Mesenchymal stem cell (in vitro differentiated cells and primary cell): ENCODE results near the gene EMC8.
A peak's percentile ranks its signal among the peaks of the same experiment; 100 is the strongest.

Experiments
- DNase-seq: peaks from one replicate; pipeline ENCODE4 v3.0.0-alpha.2; 2013
- H2AFZ ChIP-seq: one replicate; pipeline ENCODE4 v1.6.1; 2013; ENCODE audit warnings: low read depth, mild to moderate bottlenecking, control low read depth, inconsistent platforms, low read length, moderate library complexity
- H2AK5ac ChIP-seq: 2 replicates; pipeline ENCODE4 v1.6.1; 2013; ENCODE audit warnings: low read length, moderate library complexity, mild to moderate bottlenecking, inconsistent platforms; ENCODE audit not compliant: severe bottlenecking
- H2BK120ac ChIP-seq: one replicate; pipeline ENCODE4 v1.6.1; 2013; ENCODE audit warnings: low read depth, mild to moderate bottlenecking, inconsistent platforms, low read length, moderate library complexity
- H2BK12ac ChIP-seq, 2 experiments: one replicate each; pipeline ENCODE4 v1.6.1; 2013; ENCODE audit warnings: inconsistent platforms in 2 of 2, low read length in 2 of 2, mild to moderate bottlenecking in 2 of 2, moderate library complexity in 2 of 2, control low read depth in 1 of 2
- H2BK15ac ChIP-seq: one replicate; pipeline ENCODE4 v1.6.1; 2013; ENCODE audit warnings: mild to moderate bottlenecking, low read depth, inconsistent platforms; ENCODE audit not compliant: poor library complexity, severe bottlenecking
- H2BK5ac ChIP-seq: 2 replicates; pipeline ENCODE4 v1.6.1; 2013; ENCODE audit warnings: low read depth, mild to moderate bottlenecking, low read length, control low read depth, inconsistent platforms; ENCODE audit not compliant: poor library complexity, severe bottlenecking
- H3K14ac ChIP-seq, 2 experiments: one replicate each; pipeline ENCODE4 v1.6.1; 2013; ENCODE audit warnings: inconsistent platforms in 2 of 2, low read length in 2 of 2, control low read depth in 1 of 2, mild to moderate bottlenecking in 1 of 2, moderate library complexity in 1 of 2
- H3K18ac ChIP-seq, 2 experiments: one replicate each; pipeline ENCODE4 v1.6.1; 2013; ENCODE audit warnings: inconsistent platforms in 2 of 2, low read length in 2 of 2, control low read depth in 1 of 2, low read depth in 1 of 2, mild to moderate bottlenecking in 1 of 2
- H3K23ac ChIP-seq, 2 experiments: one replicate each; pipeline ENCODE4 v1.6.1; 2013; ENCODE audit warnings: inconsistent platforms in 2 of 2, low read length in 2 of 2, mild to moderate bottlenecking in 2 of 2, moderate library complexity in 2 of 2, control low read depth in 1 of 2
- H3K27ac ChIP-seq: 2 replicates; pipeline ENCODE4 v1.5.1; 2013; ENCODE audit warnings: mild to moderate bottlenecking, moderate library complexity, low read length, control low read depth, inconsistent platforms; ENCODE audit not compliant: poor library complexity, severe bottlenecking
- H3K27me3 ChIP-seq, 2 experiments: 2 replicates each; pipeline versions ENCODE4 v1.6.1 to v1.7.0; 2013; ENCODE audit warnings: low read length in 2 of 2, mild to moderate bottlenecking in 2 of 2, moderate library complexity in 2 of 2, control low read depth in 1 of 2, inconsistent platforms in 1 of 2; ENCODE audit not compliant: control insufficient read depth in 1 of 2, insufficient read depth in 1 of 2
- H3K36me3 ChIP-seq, 2 experiments: 2 replicates each; pipeline versions ENCODE4 v1.6.1 to v1.7.0; 2013; ENCODE audit warnings: low read length in 2 of 2, control low read depth in 1 of 2, inconsistent platforms in 1 of 2, low read depth in 1 of 2, mild to moderate bottlenecking in 1 of 2; ENCODE audit not compliant: insufficient read depth in 2 of 2, control insufficient read depth in 1 of 2
- H3K4ac ChIP-seq, 2 experiments: one replicate each; pipeline ENCODE4 v1.6.1; 2013; ENCODE audit warnings: inconsistent platforms in 2 of 2, low read length in 2 of 2, mild to moderate bottlenecking in 2 of 2, moderate library complexity in 2 of 2, control low read depth in 1 of 2, low read depth in 1 of 2
- H3K4me1 ChIP-seq: 2 replicates; pipeline ENCODE4 v1.6.1; 2013; ENCODE audit warnings: low read depth, low read length, control low read depth; ENCODE audit not compliant: control insufficient read depth, insufficient read depth
- H3K4me2 ChIP-seq: 2 replicates; pipeline ENCODE4 v1.6.1; 2013; ENCODE audit warnings: low read length, mild to moderate bottlenecking, inconsistent platforms; ENCODE audit not compliant: poor library complexity, severe bottlenecking
- H3K4me3 ChIP-seq, 2 experiments: 2 replicates each; pipeline versions ENCODE4 v1.5.1 to v1.7.0; 2013; ENCODE audit warnings: low read length in 2 of 2, mild to moderate bottlenecking in 2 of 2, control low read depth in 1 of 2, low read depth in 1 of 2; ENCODE audit not compliant: insufficient read depth in 1 of 2
- H3K79me1 ChIP-seq: replicated peaks from 2 replicates; pipeline ENCODE4 v1.6.1; 2013; ENCODE audit warnings: mild to moderate bottlenecking, control low read depth, low read length, inconsistent platforms; ENCODE audit not compliant: poor library complexity, severe bottlenecking
- H3K9ac ChIP-seq: 2 replicates; pipeline ENCODE4 v1.7.0; 2013; ENCODE audit warnings: mild to moderate bottlenecking, low read length, moderate library complexity
- H3K9me3 ChIP-seq: 2 replicates; pipeline ENCODE4 v1.7.0; 2013; ENCODE audit warnings: mild to moderate bottlenecking, low read length; ENCODE audit not compliant: control insufficient read depth
- H4K8ac ChIP-seq: one replicate; pipeline ENCODE4 v1.6.1; 2013; ENCODE audit warnings: inconsistent platforms, mild to moderate bottlenecking, low read length, moderate library complexity
- H4K91ac ChIP-seq: one replicate; pipeline ENCODE4 v1.6.1; 2013; ENCODE audit warnings: mild to moderate bottlenecking, low read length, inconsistent platforms
- WGBS: methylation state at CpG from one replicate; pipeline ENCODE4 v1.1.7; 2013; ENCODE audit warnings: mixed read lengths; 5-methylcytosine and 5-hydroxymethylcytosine counted together

Gene EMC8

DNA sequence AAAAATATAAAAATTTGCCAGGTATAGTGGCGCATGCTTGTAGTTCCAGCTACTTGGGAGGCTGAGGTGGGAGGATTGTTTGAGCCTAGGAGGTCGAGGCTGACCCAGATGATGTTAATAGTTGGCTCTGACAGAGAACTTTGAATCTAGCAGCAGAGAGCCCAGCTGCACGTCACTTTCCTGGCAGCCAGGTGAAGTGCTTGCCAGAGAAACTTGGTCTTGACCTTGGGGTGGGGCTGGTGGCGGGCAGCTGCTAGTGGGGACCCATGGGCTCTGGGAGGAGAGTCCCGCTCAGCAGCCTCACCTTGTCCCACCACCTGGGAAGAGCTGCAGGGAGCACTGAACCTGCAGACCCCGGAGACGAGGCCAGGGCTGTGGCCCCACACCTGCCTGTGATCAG is 45.4 kb downstream of the EMC8 start:
- H3K23ac ChIP-seq = no peak overlapping the region
- H2BK5ac ChIP-seq = no peak overlapping the region
- no peaks in the 10 kb centered on the region for H3K36me3 ChIP-seq
- no peak overlapping the region for H3K18ac ChIP-seq
- no peak overlapping the region for H3K4me3 ChIP-seq
- no peaks in the 10 kb centered on the region for H3K9me3 ChIP-seq
- H3K79me1 ChIP-seq = no peaks in the 10 kb centered on the region
- WGBS = 96% methylated on average over 7 of the region's 7 CpGs
- H4K91ac ChIP-seq = peak overlapping the region; percentile 78
- no peak overlapping the region for H2AFZ ChIP-seq
- no peak overlapping the region for H4K8ac ChIP-seq
- no peak for DNase-seq
- H3K4ac ChIP-seq = no peak overlapping the region
- H3K9ac ChIP-seq = no peak overlapping the region
- H2AK5ac ChIP-seq = no peak overlapping the region
- peak overlapping the region; percentile 36 for H2BK15ac ChIP-seq
- H3K4me2 ChIP-seq = no peak overlapping the region
- H3K27ac ChIP-seq = no peak overlapping the region
- peaks cover 21% of the 10 kb centered on the region for H3K4me1 ChIP-seq
- H2BK120ac ChIP-seq = no peak overlapping the region
- H2BK12ac ChIP-seq = no peak overlapping the region
- H3K14ac ChIP-seq = no peak overlapping the region
- peaks cover 37 to 42% of the 10 kb centered on the region in 2 experiments for H3K27me3 ChIP-seq

DNA sequence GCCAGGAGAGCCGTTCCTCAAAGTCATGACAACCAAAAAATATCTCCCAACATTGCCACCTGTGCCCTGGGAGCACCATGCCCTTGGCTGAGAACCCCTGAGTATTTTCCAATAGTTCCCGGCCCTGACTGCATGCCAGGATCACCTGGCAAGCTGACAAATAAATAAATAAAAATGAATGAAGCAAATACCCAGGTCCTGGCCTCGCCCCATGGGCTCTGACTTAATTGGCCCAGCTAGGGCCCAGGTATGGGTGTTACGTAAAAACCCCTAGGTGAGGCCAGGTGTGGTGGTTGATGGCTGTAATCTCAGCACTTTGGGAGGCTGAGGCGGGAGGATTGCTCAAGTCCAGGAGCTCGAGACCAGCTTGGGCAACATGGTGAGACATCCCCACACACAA is 45.8 kb downstream of the EMC8 start:
- no peaks in the 10 kb centered on the region for H3K9me3 ChIP-seq
- H2BK15ac ChIP-seq = no peak overlapping the region
- H4K8ac ChIP-seq = no peak overlapping the region
- H3K36me3 ChIP-seq = no peaks in the 10 kb centered on the region
- H2BK120ac ChIP-seq = no peak overlapping the region
- H3K14ac ChIP-seq = no peak overlapping the region
- H3K27ac ChIP-seq = no peak overlapping the region
- no peaks in the 10 kb centered on the region for H3K79me1 ChIP-seq
- no peak for DNase-seq
- WGBS = 92% methylated on average over 4 of the region's 6 CpGs
- no peak overlapping the region for H3K23ac ChIP-seq
- H3K27me3 ChIP-seq = peaks cover 36 to 42% of the 10 kb centered on the region in 2 experiments
- H4K91ac ChIP-seq = no peak overlapping the region
- H2BK12ac ChIP-seq = no peak overlapping the region
- peaks cover 21% of the 10 kb centered on the region for H3K4me1 ChIP-seq
- H2AK5ac ChIP-seq = no peak overlapping the region
- H2AFZ ChIP-seq = no peak overlapping the region
- H3K9ac ChIP-seq = no peak overlapping the region
- no peak overlapping the region for H3K18ac ChIP-seq
- no peak overlapping the region for H2BK5ac ChIP-seq
- no peak overlapping the region for H3K4ac ChIP-seq
- H3K4me2 ChIP-seq = no peak overlapping the region
- H3K4me3 ChIP-seq = no peak overlapping the region

- Histone ChIP-seq H2AFZ (no peak overlapping the region), H3K27ac (no peak overlapping the region), H2BK5ac (no peak overlapping the region), H3K4me1 (peaks cover 21% of the 10 kb centered on the region), H3K79me1 (no peaks in the 10 kb centered on the region), H3K4me2 (no peak overlapping the region), H3K36me3 (no peaks in the 10 kb centered on the region), H2BK15ac (peak overlapping the region; percentile 84), H3K9me3 (no peaks in the 10 kb centered on the region), H4K91ac (no peak overlapping the region), H2AK5ac (no peak overlapping the region), H3K23ac (no peak overlapping the region), H4K8ac (peak overlapping the region; percentile 19), H3K4ac (peak overlapping the region in 1 of 2 experiments; percentile 52), H3K4me3 (no peak overlapping the region), H3K18ac (peak overlapping the region in 1 of 2 experiments; percentile 35), H3K9ac (no peak overlapping the region), H3K27me3 (peaks cover 36 to 42% of the 10 kb centered on the region in 2 experiments), H3K14ac (no peak overlapping the region), H2BK12ac (peak overlapping the region in 1 of 2 experiments; percentile 76), H2BK120ac (no peak overlapping the region)
- DNase-seq = peak; percentile 78
- WGBS = 36% methylated on average over 21 of the region's 21 CpGs
These were observed 46.6 kb downstream of the EMC8 start for GRCh38 chr16:85752511-85753420.

DNA sequence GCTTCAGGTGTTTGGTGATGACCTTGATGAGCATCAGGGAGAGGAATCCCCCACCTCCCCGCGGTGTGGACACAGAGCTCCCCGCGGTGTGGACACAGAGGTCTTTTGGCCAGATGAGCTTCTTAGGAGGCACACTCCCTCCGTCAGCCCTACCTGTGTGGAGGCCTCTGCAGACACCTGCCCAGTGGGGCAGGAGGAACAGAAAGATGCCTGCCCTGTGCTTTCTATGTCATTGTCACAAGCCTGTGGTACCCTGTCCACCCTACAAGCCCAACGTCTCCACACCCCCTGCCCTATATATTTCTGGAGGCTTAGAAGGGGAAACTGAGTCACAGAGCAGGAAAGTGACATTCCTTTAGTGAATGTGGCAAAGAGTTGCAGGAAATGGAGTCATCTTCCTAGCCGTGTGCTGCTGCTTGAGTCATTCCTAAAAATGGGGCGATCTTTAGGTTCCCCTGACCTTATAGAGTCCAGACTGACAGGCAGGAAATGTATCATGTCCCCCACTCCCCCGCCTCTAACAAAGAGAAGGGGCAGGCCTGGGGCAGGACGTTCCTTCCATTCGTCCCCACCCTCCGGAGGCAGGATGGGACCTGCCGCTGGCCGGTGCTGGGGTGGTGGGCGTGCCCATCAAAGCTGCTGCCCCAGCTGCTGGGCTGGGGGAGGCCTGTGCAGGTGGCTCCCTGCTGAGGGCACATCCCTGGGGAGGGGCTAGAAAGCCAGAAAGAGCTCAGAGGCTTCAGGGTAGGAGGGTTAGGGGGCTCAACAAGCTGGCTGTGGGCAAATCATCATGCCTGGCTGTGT is 47.4 kb downstream of the EMC8 start:
- H3K4me3 ChIP-seq = no peak overlapping the region
- no peak overlapping the region for H2BK5ac ChIP-seq
- H2BK120ac ChIP-seq = no peak overlapping the region
- no peak overlapping the region for H3K9ac ChIP-seq
- H3K27me3 ChIP-seq = peaks cover 36 to 42% of the 10 kb centered on the region in 2 experiments
- H4K8ac ChIP-seq = no peak overlapping the region
- no peak overlapping the region for H2AFZ ChIP-seq
- H3K4me2 ChIP-seq = no peak overlapping the region
- no peak overlapping the region for H3K14ac ChIP-seq
- H3K27ac ChIP-seq = no peak overlapping the region
- H2BK15ac ChIP-seq = no peak overlapping the region
- no peaks in the 10 kb centered on the region for H3K9me3 ChIP-seq
- no peaks in the 10 kb centered on the region for H3K79me1 ChIP-seq
- no peak overlapping the region for H3K23ac ChIP-seq
- H3K36me3 ChIP-seq = no peaks in the 10 kb centered on the region
- H3K18ac ChIP-seq = peak overlapping the region in 1 of 2 experiments; percentile 52
- no peak for DNase-seq
- H4K91ac ChIP-seq = no peak overlapping the region
- no peak overlapping the region for H3K4ac ChIP-seq
- 17% methylated on average over 14 of the region's 15 CpGs for WGBS
- peaks cover 22% of the 10 kb centered on the region for H3K4me1 ChIP-seq
- peak overlapping the region in 1 of 2 experiments; percentile 29 for H2BK12ac ChIP-seq
- no peak overlapping the region for H2AK5ac ChIP-seq
